Neural cell (in vitro differentiated cells): ENCODE data around the gene PFKFB4. TPM values are rescaled to one million over a fixed set of nuclear protein-coding genes. Genes with fewer than 3 reads are reported as not detected.

Experiments
- H2AFZ ChIP-seq: fragments of 200-600, 300-800 bp; sonication (generic), shearing (Covaris generic); 2 replicates; pipeline ENCODE4 v1.6.0; 2014; ENCODE audit warnings: low read depth, mild to moderate bottlenecking, antibody characterized with exemption, low read length, moderate library complexity
- H3F3A ChIP-seq: fragments of 200-600 bp; shearing (Covaris generic); 2 replicates; pipeline ENCODE4 v1.6.1; 2016; ENCODE audit warnings: mild to moderate bottlenecking, moderate library complexity, mixed read lengths, antibody characterized with exemption, low read length; ENCODE audit not compliant: insufficient read depth, poor library complexity, severe bottlenecking
- H3K27ac ChIP-seq: fragments of 200-600, 300-800 bp; sonication (generic), shearing (Covaris generic); 2 replicates; pipeline ENCODE4 v1.5.1; 2014; ENCODE audit warnings: mild to moderate bottlenecking, low read length, moderate library complexity
- H3K27me3 ChIP-seq: fragments of 300-800, 200-600 bp; sonication (generic), shearing (Covaris generic); 2 replicates; pipeline ENCODE4 v1.6.0; 2014; ENCODE audit warnings: mild to moderate bottlenecking, low read depth, low read length, moderate library complexity; ENCODE audit not compliant: insufficient read depth
- H3K36me3 ChIP-seq: fragments of 300-800, 200-600 bp; sonication (generic), shearing (Covaris generic); 2 replicates; pipeline ENCODE4 v1.5.1; 2014; ENCODE audit warnings: mild to moderate bottlenecking, antibody characterized with exemption, low read length, moderate library complexity; ENCODE audit not compliant: insufficient read depth
- H3K4me2 ChIP-seq: fragments of 300-800, 200-600 bp; sonication (generic), shearing (Covaris generic); 2 replicates; pipeline ENCODE4 v1.6.0; 2014; ENCODE audit warnings: mild to moderate bottlenecking, low read length
- H3K4me3 ChIP-seq: fragments of 300-800, 200-600 bp; sonication (generic), shearing (Covaris generic); 2 replicates; pipeline ENCODE4 v1.5.1; 2014; ENCODE audit warnings: mild to moderate bottlenecking, low read length, moderate library complexity
- H3K79me2 ChIP-seq: fragments of 200-600 bp; shearing (Covaris generic); replicated peaks from 2 replicates; pipeline ENCODE4 v1.6.0; 2014; ENCODE audit warnings: mild to moderate bottlenecking, low read length, moderate library complexity; ENCODE audit not compliant: insufficient read depth
- H3K9ac ChIP-seq: fragments of 300-800, 200-600 bp; sonication (generic), shearing (Covaris generic); 2 replicates; pipeline ENCODE4 v1.6.1; 2016; ENCODE audit warnings: mild to moderate bottlenecking, low read length, mixed read lengths
- H3K9me2 ChIP-seq: fragments of 200-600 bp; shearing (Covaris generic); 2 replicates; pipeline ENCODE4 v1.6.1; 2016; ENCODE audit warnings: mild to moderate bottlenecking, low read length, mixed read lengths; ENCODE audit not compliant: insufficient read depth
- H3K9me3 ChIP-seq: fragments of 200-600, 300-800 bp; sonication (generic), shearing (Covaris generic); 2 replicates; pipeline ENCODE4 v1.6.1; 2016; ENCODE audit warnings: mild to moderate bottlenecking, mixed run types, low read length, moderate library complexity, mixed read lengths
- H4K20me1 ChIP-seq: fragments of 200-600 bp; shearing (Covaris generic); 2 replicates; pipeline ENCODE4 v1.6.1; 2016; ENCODE audit warnings: mild to moderate bottlenecking, mixed run types; ENCODE audit not compliant: insufficient read depth
- CTCF ChIP-seq: fragments of 450-650 bp; IDR thresholded peaks from 2 replicates; pipeline ENCODE4 v1.5.1; 2014; ENCODE audit warnings: antibody characterized with exemption, mild to moderate bottlenecking, moderate library complexity; ENCODE audit not compliant: poor library complexity, severe bottlenecking
- EP300 ChIP-seq: fragments of 450-650 bp; conservative IDR thresholded peaks from 2 replicates; pipeline ENCODE4 v1.6.1; 2014; ENCODE audit warnings: antibody characterized with exemption, mild to moderate bottlenecking, moderate library complexity; ENCODE audit not compliant: poor library complexity, severe bottlenecking
- EZH2 ChIP-seq: fragments of 200-600, 300-800 bp; shearing (Covaris generic), sonication (generic); IDR thresholded peaks from 2 replicates; pipeline ENCODE4 v1.6.1; 2014; ENCODE audit warnings: antibody characterized with exemption, low read length, borderline replicate concordance, mild to moderate bottlenecking; ENCODE audit not compliant: insufficient read depth, poor library complexity, severe bottlenecking
- MXI1 ChIP-seq: fragments of 450-650 bp; conservative IDR thresholded peaks from 2 replicates; pipeline ENCODE4 v1.6.1; 2014; ENCODE audit warnings: antibody characterized with exemption, mild to moderate bottlenecking; ENCODE audit not compliant: poor library complexity, severe bottlenecking
- POLR2AphosphoS5 ChIP-seq: IDR thresholded peaks from 2 replicates; pipeline ENCODE4 v1.6.1; 2012
- RAD21 ChIP-seq: fragments of 450-650 bp; conservative IDR thresholded peaks from 2 replicates; pipeline ENCODE4 v1.6.1; 2014; ENCODE audit warnings: antibody characterized with exemption, mild to moderate bottlenecking, moderate library complexity
- REST ChIP-seq: IDR thresholded peaks from 2 replicates; pipeline ENCODE4 v1.6.1; 2012; ENCODE audit warnings: borderline replicate concordance
- SMC3 ChIP-seq: fragments of 450-650 bp; conservative IDR thresholded peaks from 2 replicates; pipeline ENCODE4 v1.6.1; 2014; ENCODE audit warnings: antibody characterized with exemption, mild to moderate bottlenecking, moderate library complexity; ENCODE audit not compliant: poor library complexity
- TAF1 ChIP-seq: IDR thresholded peaks from 2 replicates; pipeline ENCODE4 v1.6.1; 2012; ENCODE audit warnings: low read depth
- polyA plus RNA-seq: library from polyadenylated mRNA; depleted of rRNA; stranded (reverse); fragments of >200 nt; gene quantifications from 2 replicates; pipeline ENCODE4 v1.2.3, GENCODE V29; 2014
- small RNA-seq, 3 experiments: library from RNA; depleted of rRNA; stranded (forward); fragments of <200 nt; gene quantifications; one replicate each; pipeline ENCODE3, GENCODE V24; 2012

Gene PFKFB4
- polyA plus RNA-seq, 1 donor from 2014 or later = 29.4 TPM

- no peak for TF ChIP-seq MXI1
- TF ChIP-seq RAD21 = no peak
- no peak for TF ChIP-seq EZH2
- no peak for TF ChIP-seq SMC3
- TF ChIP-seq REST = no peak
- TF ChIP-seq POLR2AphosphoS5 = no peak
- no peak for TF ChIP-seq TAF1
- no peak for TF ChIP-seq CTCF
- TF ChIP-seq EP300 = no peak
- no peak overlapping the region for H3K27ac ChIP-seq
- no peak overlapping the region for H2AFZ ChIP-seq
- H3K9ac ChIP-seq = no peak overlapping the region
- no peak overlapping the region for H3K4me2 ChIP-seq
- no peaks in the 10 kb centered on the region for H3K36me3 ChIP-seq
- H3K4me3 ChIP-seq = no peak overlapping the region
- H3K27me3 ChIP-seq = no peaks in the 10 kb centered on the region
- no peaks in the 10 kb centered on the region for H3F3A ChIP-seq
- no peaks in the 10 kb centered on the region for H3K9me3 ChIP-seq
- H4K20me1 ChIP-seq = no peaks in the 10 kb centered on the region
- H3K79me2 ChIP-seq = peaks cover 15% of the 10 kb centered on the region
- H3K9me2 ChIP-seq = no peaks in the 10 kb centered on the region
These were observed 88.3 kb downstream of the PFKFB4 start for GRCh38 chr3:48468329-48468731.

Small RNA genes lying within 50 kb of the gene (small RNA-seq; reads per million reads assigned to genes)
- gene MIR6823 = 0 to 4.8 (median 1.4) reads per million in 3 experiments

Other genes with a start within 250 kb of the PFKFB4 start
- not detected in 2 replicates for gene SPINK8, start 223.1 kb downstream of the PFKFB4 start, polyA plus RNA-seq
- not detected in 2 replicates for gene FBXW12, start 184.6 kb downstream of the PFKFB4 start, polyA plus RNA-seq
- 134 and 148 TPM in 2 replicates for gene PLXNB1, start 126.7 kb downstream of the PFKFB4 start, polyA plus RNA-seq
- 27.2 and 29.0 TPM in 2 replicates for gene CCDC51, start 116.7 kb downstream of the PFKFB4 start, polyA plus RNA-seq
- 1,717 and 1,747 TPM in 2 replicates for gene TMA7, start 116.5 kb downstream of the PFKFB4 start, polyA plus RNA-seq
- 10.3 and 11.1 TPM in 2 replicates for gene ATRIP, start 110.1 kb downstream of the PFKFB4 start, polyA plus RNA-seq
- gene SHISA5, start 52.6 kb downstream of the PFKFB4 start, polyA plus RNA-seq = 121 and 142 TPM in 2 replicates
- gene UCN2, start 7.0 kb upstream of the PFKFB4 start, polyA plus RNA-seq = 0.68 and 2.0 TPM in 2 replicates
- 45.3 and 53.6 TPM in 2 replicates for gene COL7A1, start 38.5 kb upstream of the PFKFB4 start, polyA plus RNA-seq
- gene UQCRC1, start 52.8 kb upstream of the PFKFB4 start, polyA plus RNA-seq = 267 and 333 TPM in 2 replicates
- gene TMEM89, start 65.0 kb upstream of the PFKFB4 start, polyA plus RNA-seq = 0.52 TPM in 1 of 2 replicates, not detected in the other
- 23.6 and 25.7 TPM in 2 replicates for gene SLC26A6, start 78.7 kb upstream of the PFKFB4 start, polyA plus RNA-seq
- gene CELSR3, start 106.1 kb upstream of the PFKFB4 start, polyA plus RNA-seq = 54.9 and 65.5 TPM in 2 replicates
- gene NCKIPSD, start 129.1 kb upstream of the PFKFB4 start, polyA plus RNA-seq = 19.0 and 29.3 TPM in 2 replicates
- 451 and 480 TPM in 2 replicates for gene IP6K2, start 160.4 kb upstream of the PFKFB4 start, polyA plus RNA-seq